GM19467 (cell line): ENCODE measurements around the gene ADAM19.
"Not testable (repeated sequence)": the region's sequence is repeated elsewhere in the genome, so short reads cannot be mapped to it uniquely, and the experiment has no call there.

Source experiments
- ATAC-seq: cut with Tn5 transposase; IDR thresholded peaks from one replicate; pipeline ENCODE4 v1.9.1; 2021; ENCODE audit warnings: mild to moderate bottlenecking, moderate library complexity; ENCODE audit not compliant: unreplicated experiment

Gene ADAM19

GRCh38 chr5:157434096-157434495, 141.5 kb downstream of the ADAM19 start:
- ATAC-seq = no peak

- ATAC-seq = no peak
Observed at GRCh38 chr5:157431544-157432200, 143.9 kb downstream of the ADAM19 start.

- ATAC-seq = not testable (repeated sequence)
Observed at GRCh38 chr5:157429920-157430319, 145.7 kb downstream of the ADAM19 start.
